Measurements from ENCODE around the gene SLC1A3.
"Not testable (repeated sequence)": the region's sequence is repeated elsewhere in the genome, so short reads cannot be mapped to it uniquely, and the experiment has no call there.

Gene SLC1A3

GRCh38 chr5:36631620-36632362 lies 25.4 kb downstream of the SLC1A3 start:
- DNase-seq (ENCODE audit: low spot score), result no peak

DNA sequence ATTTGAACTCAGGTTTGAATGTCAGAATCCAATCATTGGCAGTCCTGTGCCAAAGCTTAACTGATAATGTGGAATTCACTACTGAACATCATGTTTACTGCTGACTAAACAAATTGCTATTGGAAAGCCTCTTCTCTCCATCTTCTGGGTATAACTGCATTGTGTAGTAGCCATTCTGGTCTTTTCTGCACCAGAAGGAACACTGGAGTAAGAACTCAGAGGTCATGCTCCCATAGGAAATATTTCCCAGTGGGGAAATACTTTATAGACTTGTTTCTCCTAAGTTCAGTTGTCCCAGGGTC lies 25.9 kb downstream of the SLC1A3 start:
- DNase-seq (ENCODE audit: low spot score), result no peak

GRCh38 chr5:36635721-36636390 lies 29.4 kb downstream of the SLC1A3 start:
- DNase-seq (ENCODE audit: low spot score), result no peak

DNA sequence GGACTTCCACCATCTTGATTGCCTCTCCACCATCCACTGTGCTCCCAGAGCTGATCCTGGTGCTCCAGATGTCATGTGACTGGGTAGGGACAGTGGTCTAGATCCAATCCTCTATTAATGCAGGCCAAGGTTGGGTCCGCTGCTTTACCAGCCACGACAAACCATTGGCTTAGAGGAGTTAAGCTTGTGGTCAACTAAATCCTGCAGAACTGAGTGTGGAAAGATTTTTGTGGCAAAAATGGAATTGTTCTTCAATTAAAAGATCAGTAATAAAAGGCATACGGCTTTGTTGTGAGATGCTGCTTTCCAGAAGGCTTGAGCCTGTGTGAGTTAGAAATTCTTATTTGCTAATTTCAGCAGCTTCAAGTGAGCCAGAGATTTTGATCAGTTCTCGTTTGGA lies 30.7 kb downstream of the SLC1A3 start:
- DNase-seq (ENCODE audit: low spot score), result no peak

DNA sequence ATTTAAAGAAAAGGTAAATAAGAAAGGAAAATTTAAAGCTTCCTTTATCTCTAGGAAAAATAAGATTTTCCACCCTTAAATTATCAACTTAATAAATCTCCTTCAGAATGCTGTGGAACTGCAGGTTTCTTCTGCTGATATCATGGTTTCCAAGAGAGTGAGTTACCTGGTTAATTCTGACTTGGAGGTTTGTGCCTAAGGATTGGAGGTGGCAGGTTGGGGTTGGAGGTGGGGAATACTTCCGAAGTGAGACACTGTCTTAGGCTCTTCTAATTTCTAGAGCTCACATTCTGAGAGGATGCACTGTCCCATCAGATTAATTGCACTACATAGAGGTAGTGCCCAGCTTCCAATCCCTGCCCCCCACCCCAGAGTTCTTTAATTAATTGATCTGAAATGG lies 31.1 kb downstream of the SLC1A3 start:
- no peak for DNase-seq (ENCODE audit: low spot score)

DNA sequence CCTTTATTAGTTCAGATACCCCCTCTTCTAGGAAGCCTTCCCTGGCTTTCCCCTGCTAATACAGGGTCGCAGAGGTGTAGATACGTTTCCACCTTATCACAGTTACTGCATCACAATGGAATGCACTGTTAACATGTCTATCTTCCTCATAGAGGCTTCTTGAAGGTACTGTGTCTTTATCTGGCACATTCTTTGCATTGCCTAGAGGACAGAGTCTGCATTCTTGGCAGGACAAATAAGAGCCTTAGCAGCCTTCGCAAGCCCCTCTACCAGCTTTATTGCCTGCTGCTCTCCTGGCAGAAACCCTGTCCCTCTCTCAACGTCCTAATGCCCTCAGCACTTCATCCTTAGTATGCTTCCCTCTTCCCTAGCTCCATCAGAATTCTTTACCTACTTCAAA lies 31.6 kb downstream of the SLC1A3 start:
- no peak for DNase-seq (ENCODE audit: low spot score)

DNA sequence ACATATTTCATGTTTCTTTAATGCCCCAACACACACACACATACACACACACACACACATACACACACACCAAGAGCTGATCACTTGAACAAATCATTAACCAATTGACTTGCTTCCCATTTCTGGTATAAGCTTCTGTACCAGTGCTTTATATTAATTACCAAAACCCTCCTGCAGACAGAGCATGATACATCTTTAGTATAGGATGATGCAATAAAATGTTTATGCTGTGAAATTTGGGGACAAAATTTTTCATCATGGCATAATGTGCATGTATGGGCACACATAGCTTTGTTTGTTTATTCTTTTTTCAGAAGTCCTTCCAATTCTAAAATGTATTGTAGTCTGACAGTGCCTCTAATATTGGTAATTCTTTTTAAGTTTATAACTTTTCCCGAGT lies 34.5 kb downstream of the SLC1A3 start:
- no peak for DNase-seq (ENCODE audit: low spot score)

GRCh38 chr5:36641431-36641830 lies 35.0 kb downstream of the SLC1A3 start:
- DNase-seq (ENCODE audit: low spot score), result no peak

DNA sequence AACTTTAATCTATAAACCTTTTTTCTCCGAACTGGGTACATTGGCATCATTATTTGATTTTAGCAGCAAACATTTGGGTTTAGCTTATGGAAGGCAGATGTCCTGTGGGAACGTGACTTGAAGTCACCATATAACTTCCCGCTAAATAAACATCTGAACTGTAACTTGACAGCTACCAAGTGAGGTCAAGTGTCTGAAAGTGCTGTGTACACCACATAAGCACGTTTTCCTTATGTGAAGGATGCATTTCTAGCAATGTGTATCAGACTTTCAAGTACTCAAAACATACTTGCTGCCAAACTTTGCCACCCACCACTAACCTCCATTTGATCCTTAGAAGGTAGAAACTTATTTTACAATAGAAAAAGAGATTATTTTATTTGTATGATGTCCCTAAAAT lies 35.7 kb downstream of the SLC1A3 start:
- no peak for DNase-seq (ENCODE audit: low spot score)

DNA sequence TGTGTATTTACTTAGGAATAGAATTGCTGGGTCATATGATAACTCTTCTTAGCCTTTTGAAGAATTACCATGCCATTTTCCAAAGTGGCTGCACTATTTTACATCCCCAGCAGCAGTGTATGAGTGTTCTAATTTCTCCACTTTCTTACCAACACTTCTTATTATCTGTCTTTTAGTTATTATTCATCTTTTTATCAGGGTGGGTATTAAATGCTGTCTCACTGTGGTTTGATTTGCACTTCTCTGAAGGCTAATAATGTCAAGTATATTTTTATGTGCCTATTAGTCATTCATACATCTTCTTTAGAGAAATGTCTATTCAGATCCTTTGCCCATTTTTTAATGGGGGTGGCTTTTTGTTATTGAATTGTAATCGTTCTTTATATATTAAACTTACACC lies 36.8 kb downstream of the SLC1A3 start:
- no peak for DNase-seq (ENCODE audit: low spot score)

DNA sequence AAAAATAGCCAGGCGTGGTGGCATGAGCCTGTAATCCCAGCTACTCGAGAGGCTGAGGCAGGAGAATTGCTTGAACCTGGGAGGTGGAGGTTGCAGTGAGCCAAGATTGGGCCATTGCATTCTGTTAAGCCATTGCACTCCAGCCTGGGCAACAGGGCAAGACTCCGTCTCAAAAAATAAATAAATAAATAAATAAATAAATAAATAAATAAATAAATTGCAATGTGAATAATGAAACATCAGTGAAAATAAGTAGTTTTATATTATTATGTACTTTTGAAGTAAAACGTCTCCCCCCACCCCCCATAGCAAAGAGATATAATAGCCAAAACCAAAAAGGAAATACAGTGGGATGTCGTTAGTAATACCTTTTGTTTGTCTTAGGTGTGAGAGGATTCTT lies 37.4 kb downstream of the SLC1A3 start:
- not testable (repeated sequence) for DNase-seq (ENCODE audit: low spot score)

GRCh38 chr5:36644727-36645126 lies 38.3 kb downstream of the SLC1A3 start:
- no peak for DNase-seq (ENCODE audit: low spot score)

GRCh38 chr5:36646100-36646499 lies 39.7 kb downstream of the SLC1A3 start:
- no peak for DNase-seq (ENCODE audit: low spot score)

GRCh38 chr5:36646507-36647023 lies 40.2 kb downstream of the SLC1A3 start:
- no peak for DNase-seq (ENCODE audit: low spot score)

DNA sequence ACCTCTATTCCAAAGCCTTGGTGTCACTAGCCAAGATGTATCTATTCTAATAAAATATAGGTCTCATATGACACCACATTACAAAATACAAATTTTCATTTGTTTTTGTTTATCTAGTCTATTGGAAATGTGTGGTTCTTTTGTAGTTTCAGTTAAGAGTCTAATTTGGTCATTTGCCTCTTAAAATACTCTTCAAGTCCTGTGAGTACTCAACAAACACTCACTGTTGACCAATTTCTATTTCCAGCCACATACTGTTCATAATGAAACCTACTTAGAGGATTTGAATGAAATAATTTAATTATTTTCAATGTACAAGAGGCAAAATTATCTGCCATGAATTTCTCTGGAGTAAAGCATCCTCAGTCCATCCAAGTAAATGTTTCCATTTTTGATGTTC lies 40.6 kb downstream of the SLC1A3 start:
- no peak for DNase-seq (ENCODE audit: low spot score)

DNA sequence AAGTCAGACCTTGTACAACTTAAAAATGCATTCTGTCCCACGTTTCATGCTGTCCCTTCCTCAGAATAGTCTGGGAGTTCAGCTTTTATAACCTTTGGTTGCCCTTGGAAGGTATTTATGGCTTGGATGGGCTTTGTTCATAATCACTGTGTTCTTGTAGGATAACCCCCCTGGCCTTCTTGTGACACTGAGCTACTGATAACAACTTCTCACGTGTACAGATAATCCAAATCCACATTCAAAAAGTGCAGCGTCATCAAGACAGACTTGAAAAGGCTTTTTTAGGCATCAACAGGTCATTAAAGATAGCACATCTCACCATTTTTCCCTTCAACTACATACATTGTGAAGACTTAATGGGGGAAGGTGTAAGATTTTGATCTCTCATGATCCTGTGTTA lies 42.0 kb downstream of the SLC1A3 start:
- DNase-seq (ENCODE audit: low spot score), result no peak

DNA sequence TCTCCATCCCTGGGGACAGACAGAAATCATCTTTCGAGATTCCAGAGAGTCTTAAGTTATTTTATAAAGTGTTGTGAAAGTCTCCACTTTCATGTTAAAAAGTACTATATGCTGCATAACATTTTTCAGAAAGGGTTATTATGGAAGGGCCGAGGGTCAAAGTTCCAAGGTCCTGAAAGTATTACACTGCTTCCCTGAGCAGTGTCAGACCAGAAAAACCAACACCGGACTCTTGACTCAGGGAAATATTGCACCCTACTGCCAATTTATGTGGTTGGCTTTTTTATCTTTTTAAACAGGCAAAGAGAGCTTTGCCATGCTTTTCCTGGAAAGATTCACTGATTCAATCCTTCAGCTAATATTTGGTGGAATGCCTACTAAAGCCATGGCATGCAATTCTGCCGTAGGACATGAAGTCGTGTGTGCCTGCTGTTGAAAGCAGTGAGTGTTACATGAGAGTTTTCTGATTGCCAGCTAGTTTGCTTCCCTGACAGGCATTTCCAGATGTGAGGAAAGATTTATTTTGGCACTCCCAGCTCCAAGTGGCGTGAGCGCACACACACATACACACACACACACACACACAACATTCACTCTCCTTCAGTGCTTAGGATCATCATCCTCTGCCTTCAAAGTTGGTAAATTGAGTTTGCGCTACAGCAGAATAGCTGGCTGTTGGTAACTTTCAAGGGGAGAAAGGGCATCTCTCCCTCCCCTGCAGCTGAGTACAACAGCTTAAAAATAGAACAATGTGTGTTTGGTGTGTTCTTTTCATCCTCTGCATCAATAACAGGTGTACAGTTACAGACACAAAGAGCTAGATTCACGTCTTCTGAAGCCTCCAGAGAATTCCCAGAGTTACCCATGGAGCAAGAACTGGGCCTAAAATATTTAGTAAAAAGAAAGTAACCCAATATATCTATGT lies 45.6 kb downstream of the SLC1A3 start:
- DNase-seq (ENCODE audit: low spot score), result no peak

DNA sequence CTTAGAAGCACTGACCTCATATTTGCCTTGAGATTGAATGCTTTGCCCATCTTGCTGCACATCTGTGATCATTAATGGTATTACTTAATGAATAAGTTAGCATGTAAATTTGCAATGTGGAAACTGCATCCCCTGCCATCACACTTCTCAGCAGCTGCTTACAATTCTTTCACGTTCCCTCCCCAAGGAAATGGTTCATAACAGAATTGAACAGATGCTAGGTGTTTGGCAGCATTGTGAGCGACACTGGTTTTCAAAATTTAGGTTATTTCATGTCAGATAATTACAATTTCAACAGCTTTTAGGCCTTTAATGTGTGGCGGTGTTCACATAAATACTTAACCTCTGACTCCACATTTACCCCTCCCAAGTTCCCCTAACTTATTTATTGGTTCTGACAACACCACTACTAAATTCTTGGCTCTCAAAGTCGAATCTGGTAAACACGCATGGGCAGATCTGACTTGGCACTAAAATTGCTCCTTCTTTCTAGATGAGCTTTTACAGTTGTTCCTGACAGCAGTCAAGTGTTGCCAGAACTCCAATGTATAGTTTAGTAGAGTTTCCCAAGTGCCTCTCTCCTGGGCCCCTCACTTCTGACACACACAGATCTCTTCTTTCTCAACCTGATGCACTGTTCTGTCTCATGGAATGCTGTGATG lies 46.8 kb downstream of the SLC1A3 start:
- DNase-seq (ENCODE audit: low spot score), result no peak

DNA sequence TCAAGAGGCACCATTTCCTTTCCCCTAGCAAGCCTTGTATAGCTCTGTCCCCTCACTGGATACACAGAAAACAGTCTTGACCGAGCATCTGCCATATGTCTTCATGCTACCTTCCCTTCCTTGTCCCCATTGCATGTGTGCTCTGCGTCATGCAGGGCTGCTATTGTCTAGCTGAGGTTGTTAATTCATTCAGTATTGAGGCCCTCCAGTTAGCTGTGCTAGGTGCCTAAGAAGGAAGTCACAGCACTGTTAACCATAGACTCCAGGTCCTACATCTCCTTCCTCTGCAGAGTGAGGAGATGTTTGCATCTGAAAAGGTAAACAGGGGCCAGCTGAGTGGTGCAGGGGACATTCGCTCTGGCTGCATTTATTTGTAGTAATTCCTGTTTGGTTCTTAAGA lies 48.2 kb downstream of the SLC1A3 start:
- DNase-seq (ENCODE audit: low spot score), result no peak

DNA sequence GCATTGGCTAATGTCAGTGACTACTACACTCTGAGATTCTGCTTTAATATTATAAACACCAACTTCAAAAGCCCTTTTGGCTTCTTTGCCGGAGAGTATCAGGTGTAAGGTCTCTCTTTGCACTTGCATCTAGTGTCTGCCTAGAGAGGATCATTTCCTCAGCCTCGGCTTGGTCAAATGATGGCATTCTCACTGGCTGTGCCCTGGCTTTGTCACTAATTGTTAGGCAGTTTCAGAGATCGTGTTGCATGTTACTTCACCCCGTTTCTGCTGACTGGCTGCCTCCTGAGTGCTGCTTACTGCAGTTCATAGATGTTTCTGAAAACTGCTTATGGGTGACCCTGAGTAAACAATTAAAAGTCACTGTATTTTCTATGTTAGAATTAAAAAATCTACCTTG lies 48.8 kb downstream of the SLC1A3 start:
- DNase-seq (ENCODE audit: low spot score), result no peak

DNA sequence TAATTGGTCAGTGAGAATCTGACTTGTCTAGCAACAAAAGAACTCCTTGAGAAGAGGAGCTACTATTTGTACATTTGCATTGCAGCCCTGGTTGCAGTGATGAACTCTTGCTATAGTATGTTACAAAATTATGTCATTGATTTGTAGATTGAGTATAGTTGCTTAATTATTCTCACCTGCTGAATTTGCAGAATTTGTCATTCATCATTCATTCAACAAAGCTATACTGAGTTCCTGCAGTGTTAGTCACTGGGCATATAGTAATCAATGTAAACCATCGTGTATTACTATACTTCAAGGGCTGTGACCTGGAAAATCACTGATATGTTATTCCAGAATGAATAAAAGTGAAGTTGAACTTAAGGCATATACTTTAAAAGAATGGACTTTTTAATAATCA lies 50.1 kb downstream of the SLC1A3 start:
- no peak for DNase-seq (ENCODE audit: low spot score)

DNA sequence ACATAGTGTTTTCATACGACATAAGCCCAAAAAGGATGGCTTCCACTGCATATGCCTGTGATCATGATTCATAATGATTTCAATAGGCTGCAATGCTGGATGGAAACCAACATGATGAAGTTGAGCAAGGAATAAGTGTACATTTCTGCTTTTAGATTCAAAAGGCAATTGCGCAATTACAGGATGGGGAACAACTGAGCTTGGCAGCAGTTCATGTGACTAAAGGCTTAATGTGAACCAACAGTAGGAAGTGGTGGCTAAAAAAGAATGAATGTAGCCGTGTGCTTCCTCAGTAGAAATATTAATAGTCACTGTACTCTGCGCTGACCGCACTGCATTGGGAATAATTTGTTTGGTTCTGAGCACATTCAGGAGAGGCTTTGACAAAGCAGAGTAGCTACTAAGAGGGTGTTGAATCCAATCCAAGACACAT lies 51.2 kb downstream of the SLC1A3 start:
- peak; percentile 41 for DNase-seq (ENCODE audit: low spot score)

Data from hepatic stellate cell (primary cell).